H9 (cell line): ENCODE measurements around the gene NTF3. TPM values are rescaled to one million over a fixed set of nuclear protein-coding genes. Genes with fewer than 3 reads are reported as not detected.

Experiments
- DNase-seq: peaks from one replicate; pipeline ENCODE4 v3.0.0-alpha.2; 2017
- H2AFZ ChIP-seq: one replicate; pipeline ENCODE4 v1.6.1; 2013; ENCODE audit warnings: mild to moderate bottlenecking, low read length, control low read depth, moderate library complexity
- H2AK5ac ChIP-seq: 2 replicates; pipeline ENCODE4 v1.6.1; 2013; ENCODE audit warnings: low read length, control low read depth, mixed read lengths; ENCODE audit not compliant: insufficient read length
- H2BK120ac ChIP-seq: one replicate; pipeline ENCODE4 v1.6.1; 2013; ENCODE audit warnings: low read depth, mild to moderate bottlenecking, low read length, control low read depth, inconsistent platforms; ENCODE audit not compliant: poor library complexity, severe bottlenecking
- H2BK12ac ChIP-seq: 2 replicates; pipeline ENCODE4 v1.6.1; 2013; ENCODE audit warnings: low read length, control low read depth, mixed read lengths, low read depth; ENCODE audit not compliant: insufficient read length
- H2BK15ac ChIP-seq: 2 replicates; pipeline ENCODE4 v1.6.1; 2013; ENCODE audit warnings: low read depth, low read length, control low read depth
- H2BK20ac ChIP-seq: one replicate; pipeline ENCODE4 v1.6.1; 2013; ENCODE audit warnings: low read depth, mild to moderate bottlenecking, low read length, control low read depth, inconsistent platforms; ENCODE audit not compliant: poor library complexity, severe bottlenecking
- H2BK5ac ChIP-seq: 2 replicates; pipeline ENCODE4 v1.6.1; 2013; ENCODE audit warnings: low read length, control low read depth, mixed read lengths; ENCODE audit not compliant: insufficient read length
- H3K14ac ChIP-seq: 2 replicates; pipeline ENCODE4 v1.6.1; 2013; ENCODE audit warnings: low read length, control low read depth; ENCODE audit not compliant: insufficient read depth
- H3K18ac ChIP-seq: 2 replicates; pipeline ENCODE4 v1.6.1; 2013; ENCODE audit warnings: low read depth, mild to moderate bottlenecking, mixed read lengths, low read length, control low read depth; ENCODE audit not compliant: insufficient read length
- H3K23ac ChIP-seq: 2 replicates; pipeline ENCODE4 v1.6.1; 2013; ENCODE audit warnings: low read length, control low read depth, mixed read lengths, low read depth; ENCODE audit not compliant: insufficient read length
- H3K23me2 ChIP-seq: 2 replicates; pipeline ENCODE4 v1.6.1; 2013; ENCODE audit warnings: low read depth, mild to moderate bottlenecking, mixed read lengths, low read length, control low read depth; ENCODE audit not compliant: insufficient read length, poor library complexity, severe bottlenecking
- H3K27ac ChIP-seq: 2 replicates; pipeline ENCODE4 v1.5.1; 2013; ENCODE audit warnings: low read length, control low read depth, mixed read lengths, low read depth; ENCODE audit not compliant: insufficient read length
- H3K27me3 ChIP-seq: 2 replicates; pipeline ENCODE4 v1.6.1; 2013; ENCODE audit warnings: low read length, control low read depth, inconsistent platforms; ENCODE audit not compliant: insufficient read depth
- H3K4ac ChIP-seq: 2 replicates; pipeline ENCODE4 v1.6.1; 2013; ENCODE audit warnings: low read depth, mild to moderate bottlenecking, control low read depth, inconsistent platforms, low read length, moderate library complexity
- H3K4me1 ChIP-seq: 2 replicates; pipeline ENCODE4 v1.6.1; 2013; ENCODE audit warnings: low read length, control low read depth, inconsistent platforms; ENCODE audit not compliant: insufficient read depth
- H3K4me2 ChIP-seq: 2 replicates; pipeline ENCODE4 v1.6.1; 2013; ENCODE audit warnings: low read length, control low read depth, mixed read lengths; ENCODE audit not compliant: insufficient read length, insufficient read depth
- H3K56ac ChIP-seq: 2 replicates; pipeline ENCODE4 v1.6.1; 2013; ENCODE audit warnings: low read depth, mild to moderate bottlenecking, mixed read lengths, low read length, control low read depth; ENCODE audit not compliant: insufficient read length
- H3K79me1 ChIP-seq: 2 replicates; pipeline ENCODE4 v1.6.1; 2013; ENCODE audit warnings: low read depth, mild to moderate bottlenecking, moderate library complexity, low read length, control low read depth, inconsistent platforms; ENCODE audit not compliant: insufficient read depth, poor library complexity, severe bottlenecking
- H3K79me2 ChIP-seq: 2 replicates; pipeline ENCODE4 v1.6.1; 2013; ENCODE audit warnings: low read length, control low read depth, inconsistent platforms; ENCODE audit not compliant: insufficient read depth
- H3K9ac ChIP-seq: 2 replicates; pipeline ENCODE4 v1.6.1; 2013; ENCODE audit warnings: low read length, control low read depth, mixed read lengths; ENCODE audit not compliant: insufficient read length; ENCODE audit errors: extremely low read depth
- H3K9me3 ChIP-seq: one replicate; pipeline ENCODE4 v1.6.1; 2013; ENCODE audit warnings: low read depth, low read length, inconsistent platforms; ENCODE audit not compliant: control insufficient read depth
- H3T11ph ChIP-seq: one replicate; pipeline ENCODE4 v1.6.1; 2013; ENCODE audit warnings: mild to moderate bottlenecking, low read length, control low read depth, inconsistent platforms
- H4K20me1 ChIP-seq: one replicate; pipeline ENCODE4 v1.6.1; 2013; ENCODE audit not compliant: control insufficient read depth, insufficient read length, insufficient read depth
- H4K5ac ChIP-seq: 2 replicates; pipeline ENCODE4 v1.6.1; 2013; ENCODE audit warnings: low read depth, mild to moderate bottlenecking, mixed read lengths, low read length, control low read depth; ENCODE audit not compliant: insufficient read length
- H4K8ac ChIP-seq: replicated peaks from 2 replicates; pipeline ENCODE4 v1.6.1; 2013; ENCODE audit warnings: low read length, control low read depth, mixed read lengths, low read depth; ENCODE audit not compliant: insufficient read length
- H4K91ac ChIP-seq: 2 replicates; pipeline ENCODE4 v1.6.1; 2013; ENCODE audit warnings: low read depth, mild to moderate bottlenecking, moderate library complexity, mixed read lengths, low read length, control low read depth; ENCODE audit not compliant: insufficient read length
- H3K27ac Mint-ChIP-seq, 3 experiments: 2 replicates in 2 of 3; 3 replicates in 1 of 3; pipeline ENCODE4 v1.8.0; 2020 to 2021; ENCODE audit warnings: mixed read lengths in 3 of 3, mild to moderate bottlenecking in 1 of 3, moderate library complexity in 1 of 3
- H3K27me3 Mint-ChIP-seq: 2 replicates; pipeline ENCODE4 v1.8.0; 2021; ENCODE audit warnings: low read depth, mild to moderate bottlenecking, moderate library complexity, mixed read lengths
- H3K36me3 Mint-ChIP-seq, 3 experiments: 2 replicates in 2 of 3; 3 replicates in 1 of 3; pipeline ENCODE4 v1.8.0; 2020 to 2021; ENCODE audit warnings: low read depth in 3 of 3, mixed read lengths in 3 of 3; ENCODE audit not compliant: insufficient read depth in 1 of 3
- H3K4me1 Mint-ChIP-seq, 2 experiments: 2 replicates each; pipeline ENCODE4 v1.8.0; 2020; ENCODE audit warnings: mixed read lengths in 2 of 2
- H3K4me3 Mint-ChIP-seq, 2 experiments: 2 replicates in 1 of 2; 3 replicates in 1 of 2; pipeline ENCODE4 v1.8.0; 2020 to 2021; ENCODE audit warnings: mild to moderate bottlenecking in 2 of 2, mixed read lengths in 2 of 2, moderate library complexity in 1 of 2
- H3K9me3 Mint-ChIP-seq, 2 experiments: 2 replicates in 1 of 2; 3 replicates in 1 of 2; pipeline ENCODE4 v1.8.0; 2020; ENCODE audit warnings: mild to moderate bottlenecking in 2 of 2, mixed read lengths in 2 of 2, moderate library complexity in 1 of 2
- WGBS: extraction: QIAGEN DNeasy Blood & Tissue Kit; methylation state at CpG from one replicate; pipeline ENCODE4 v1.1.7; 2013; ENCODE audit warnings: missing lambda C conversion rate, low lambda C conversion rate, mixed read lengths; ENCODE audit not compliant: insufficient read length; ENCODE audit errors: extremely low coverage; 5-methylcytosine and 5-hydroxymethylcytosine counted together
- total RNA-seq: library from RNA; stranded (reverse); gene quantifications from 2 replicates; pipeline ENCODE4 v1.2.1, GENCODE V29; 2021
- TF ChIP-seq, protein P1 (sequence below): fragments of 200-600 bp; sonication (generic); conservative IDR thresholded peaks from 3 replicates; pipeline ENCODE4 v1.8.0; 2021; ENCODE audit warnings: antibody characterized with exemption, mild to moderate bottlenecking

The NTF3 gene
- total RNA-seq, 1 experiment from 2014 or later: 0.48 TPM

DNA sequence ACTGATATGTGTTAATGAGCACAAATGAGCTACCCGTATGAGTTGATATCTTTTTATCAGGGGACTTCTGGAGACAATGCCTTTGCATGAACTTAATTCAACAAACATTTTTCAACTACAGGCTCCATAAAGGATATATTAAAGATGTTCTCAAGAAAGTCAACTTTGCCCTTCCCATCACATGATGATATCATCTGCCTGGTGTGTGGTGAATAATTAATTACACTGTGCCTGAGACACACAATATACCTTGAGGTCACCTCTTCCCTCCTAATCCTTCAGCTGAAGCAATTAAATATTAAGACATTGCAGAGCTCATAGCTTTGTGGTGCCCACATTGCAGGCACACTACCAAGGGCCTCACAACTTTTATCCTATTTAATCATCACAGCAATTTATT, 22.3 kb upstream of the NTF3 start:
- Mint-ChIP-seq H3K4me1 (peaks cover 4% of the 10 kb centered on the region in 2 experiments), H3K27me3 (peaks cover 13% of the 10 kb centered on the region), H3K27ac (no peak overlapping the region), H3K36me3 (peaks cover 0 to 5% (median 3%) of the 10 kb centered on the region in 3 experiments; a peak in 2 of 7 replicates), H3K4me3 (no peak overlapping the region), H3K9me3 (peaks cover 0 to 3% of the 10 kb centered on the region in 2 experiments; a peak in 2 of 5 replicates)
- no peaks in the 10 kb centered on the region for H3K23me2 ChIP-seq
- H3K4me2 ChIP-seq: no peak overlapping the region
- no peak overlapping the region for H3T11ph ChIP-seq
- WGBS: no CpG with 5 or more reads among the region's 1 CpG
- H2AFZ ChIP-seq: no peak overlapping the region
- no peak overlapping the region for H2AK5ac ChIP-seq
- H4K91ac ChIP-seq: no peak overlapping the region
- H2BK5ac ChIP-seq: no peak overlapping the region
- no peak overlapping the region for H2BK12ac ChIP-seq
- no peaks in the 10 kb centered on the region for H3K9me3 ChIP-seq
- H4K20me1 ChIP-seq: no peaks in the 10 kb centered on the region
- TF ChIP-seq, protein P1, sequence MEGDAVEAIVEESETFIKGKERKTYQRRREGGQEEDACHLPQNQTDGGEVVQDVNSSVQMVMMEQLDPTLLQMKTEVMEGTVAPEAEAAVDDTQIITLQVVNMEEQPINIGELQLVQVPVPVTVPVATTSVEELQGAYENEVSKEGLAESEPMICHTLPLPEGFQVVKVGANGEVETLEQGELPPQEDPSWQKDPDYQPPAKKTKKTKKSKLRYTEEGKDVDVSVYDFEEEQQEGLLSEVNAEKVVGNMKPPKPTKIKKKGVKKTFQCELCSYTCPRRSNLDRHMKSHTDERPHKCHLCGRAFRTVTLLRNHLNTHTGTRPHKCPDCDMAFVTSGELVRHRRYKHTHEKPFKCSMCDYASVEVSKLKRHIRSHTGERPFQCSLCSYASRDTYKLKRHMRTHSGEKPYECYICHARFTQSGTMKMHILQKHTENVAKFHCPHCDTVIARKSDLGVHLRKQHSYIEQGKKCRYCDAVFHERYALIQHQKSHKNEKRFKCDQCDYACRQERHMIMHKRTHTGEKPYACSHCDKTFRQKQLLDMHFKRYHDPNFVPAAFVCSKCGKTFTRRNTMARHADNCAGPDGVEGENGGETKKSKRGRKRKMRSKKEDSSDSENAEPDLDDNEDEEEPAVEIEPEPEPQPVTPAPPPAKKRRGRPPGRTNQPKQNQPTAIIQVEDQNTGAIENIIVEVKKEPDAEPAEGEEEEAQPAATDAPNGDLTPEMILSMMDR: no peak
- H3K9ac ChIP-seq: no peak overlapping the region
- H3K4ac ChIP-seq: no peak overlapping the region
- no peaks in the 10 kb centered on the region; the same call in 1 of the 2 replicates for H3K27me3 ChIP-seq
- H3K56ac ChIP-seq: no peak overlapping the region
- H4K5ac ChIP-seq: no peak overlapping the region
- no peaks in the 10 kb centered on the region for H3K4me1 ChIP-seq
- H4K8ac ChIP-seq: no peak overlapping the region
- H3K14ac ChIP-seq: no peak overlapping the region
- no peaks in the 10 kb centered on the region for H3K79me2 ChIP-seq
- no peak for DNase-seq
- no peak overlapping the region for H2BK15ac ChIP-seq
- no peak overlapping the region for H3K18ac ChIP-seq
- no peak overlapping the region for H2BK120ac ChIP-seq
- no peaks in the 10 kb centered on the region for H3K79me1 ChIP-seq
- H2BK20ac ChIP-seq: no peak overlapping the region
- no peak overlapping the region for H3K23ac ChIP-seq
- H3K27ac ChIP-seq: no peak overlapping the region
